ENCODE measurements around the gene MMP15. TPM values are rescaled to one million over a fixed set of nuclear protein-coding genes. Genes with fewer than 3 reads are reported as not detected.

The MMP15 gene
- total RNA-seq, 1 experiment from 2014 or later: 4.5 TPM

DNA sequence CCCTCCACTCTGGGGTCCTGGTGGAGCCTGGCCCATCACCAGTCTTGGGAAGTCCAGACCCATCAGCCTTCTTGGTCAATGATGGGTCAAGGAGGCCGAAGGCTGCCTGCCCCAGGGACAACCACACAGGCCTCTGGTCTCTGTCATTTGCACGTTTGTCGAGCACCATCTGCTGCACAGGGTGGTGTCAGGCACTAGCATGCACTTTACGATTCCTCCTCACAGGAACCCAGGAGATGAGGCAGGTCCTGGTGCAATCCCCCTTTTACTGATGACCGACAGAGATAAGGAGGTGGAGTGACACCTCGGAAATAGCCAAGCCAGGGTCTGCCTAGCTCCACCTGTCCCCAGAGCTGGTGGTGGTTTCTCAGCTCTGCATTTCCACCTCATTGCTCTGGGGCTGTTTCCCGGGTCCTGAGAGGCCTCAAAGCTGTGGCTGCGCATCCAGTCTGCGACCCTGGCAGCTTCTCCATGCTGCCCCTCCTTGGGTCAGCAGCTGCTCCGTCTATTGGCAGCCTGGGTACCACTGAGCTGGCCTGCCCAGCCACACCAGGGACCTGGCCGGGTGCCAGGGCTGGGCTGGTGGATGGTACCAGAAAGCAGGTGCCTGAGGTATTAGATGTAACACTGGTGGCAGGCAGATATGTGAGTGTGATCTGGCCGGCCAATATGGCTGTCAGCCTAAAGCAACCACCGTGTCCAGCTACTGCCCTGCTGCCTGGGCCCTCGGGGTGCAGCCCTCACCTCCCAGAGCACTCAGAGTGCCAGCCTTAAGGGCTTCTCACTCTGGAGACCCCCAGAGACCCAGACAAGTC is 10.0 kb downstream of the MMP15 start:
- intact Hi-C loops (cut with micrococcal nuclease; ENCODE audit: unreplicated experiment): no loop called here

DNA sequence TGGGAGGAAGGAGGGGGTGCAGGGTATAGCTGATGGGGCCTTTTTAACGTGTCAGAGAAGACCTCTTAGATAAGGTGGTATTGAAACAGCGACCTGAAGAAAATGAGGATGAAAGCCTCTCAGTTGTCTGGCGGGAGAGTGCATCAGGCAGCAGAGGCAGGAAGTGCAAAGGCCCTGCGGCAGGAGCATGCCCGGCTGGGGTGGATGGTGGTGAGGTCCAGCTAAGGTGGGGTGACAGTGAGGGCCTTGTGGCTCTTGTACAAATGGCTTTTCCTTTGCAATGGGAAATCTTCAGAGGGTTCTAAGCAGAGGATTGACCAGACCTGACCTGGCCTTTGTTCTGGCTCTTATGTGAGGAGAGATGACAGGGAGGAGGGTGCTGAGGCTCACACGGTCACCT is 11.4 kb downstream of the MMP15 start:
- DNase-seq (ENCODE audit: low spot score): no peak
- ChIA-PET CTCF (no interaction called here), POLR2A (ENCODE audit: low non-redundant PET) (no interaction called here)
- H3K4me1 ChIP-seq (ENCODE audit: insufficient read depth, low read length, poor library complexity, severe bottlenecking): no peaks in the 10 kb centered on the region
- TF ChIP-seq, protein P1, sequence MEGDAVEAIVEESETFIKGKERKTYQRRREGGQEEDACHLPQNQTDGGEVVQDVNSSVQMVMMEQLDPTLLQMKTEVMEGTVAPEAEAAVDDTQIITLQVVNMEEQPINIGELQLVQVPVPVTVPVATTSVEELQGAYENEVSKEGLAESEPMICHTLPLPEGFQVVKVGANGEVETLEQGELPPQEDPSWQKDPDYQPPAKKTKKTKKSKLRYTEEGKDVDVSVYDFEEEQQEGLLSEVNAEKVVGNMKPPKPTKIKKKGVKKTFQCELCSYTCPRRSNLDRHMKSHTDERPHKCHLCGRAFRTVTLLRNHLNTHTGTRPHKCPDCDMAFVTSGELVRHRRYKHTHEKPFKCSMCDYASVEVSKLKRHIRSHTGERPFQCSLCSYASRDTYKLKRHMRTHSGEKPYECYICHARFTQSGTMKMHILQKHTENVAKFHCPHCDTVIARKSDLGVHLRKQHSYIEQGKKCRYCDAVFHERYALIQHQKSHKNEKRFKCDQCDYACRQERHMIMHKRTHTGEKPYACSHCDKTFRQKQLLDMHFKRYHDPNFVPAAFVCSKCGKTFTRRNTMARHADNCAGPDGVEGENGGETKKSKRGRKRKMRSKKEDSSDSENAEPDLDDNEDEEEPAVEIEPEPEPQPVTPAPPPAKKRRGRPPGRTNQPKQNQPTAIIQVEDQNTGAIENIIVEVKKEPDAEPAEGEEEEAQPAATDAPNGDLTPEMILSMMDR (conservative IDR thresholded peaks at IDR 0.05; ENCODE audit: low read depth, low read length): no peak
- no peak for TF ChIP-seq EZH2 (IDR thresholded peaks at IDR 0.05; ENCODE audit: borderline replicate concordance, low read depth, low read length, poor library complexity, severe bottlenecking)
- BruUV-seq (replicated peaks): no TSS peak
- no peak overlapping the region for H3K4me3 ChIP-seq (ENCODE audit: low read depth, low read length, poor library complexity, severe bottlenecking)
- intact Hi-C loops (cut with micrococcal nuclease; ENCODE audit: unreplicated experiment): no loop called here
- no peaks in the 10 kb centered on the region for H3K9me3 ChIP-seq (ENCODE audit: low read depth, low read length, poor library complexity, severe bottlenecking)
- no peaks in the 10 kb centered on the region for H3K27me3 ChIP-seq (replicated peaks; ENCODE audit: insufficient read depth, low read depth, low read length, poor library complexity)
- H3K36me3 ChIP-seq (ENCODE audit: insufficient read depth, low read length, poor library complexity, severe bottlenecking): no peaks in the 10 kb centered on the region
- no peak overlapping the region for H3K27ac ChIP-seq (ENCODE audit: low read depth, low read length, poor library complexity, severe bottlenecking)

More for the DNA sequence above, 10.0 kb downstream of the MMP15 start:
- Histone ChIP-seq H3K4me1 (ENCODE audit: insufficient read depth, low read length, poor library complexity, severe bottlenecking) (no peaks in the 10 kb centered on the region), H3K27ac (ENCODE audit: low read depth, low read length, poor library complexity, severe bottlenecking) (no peak overlapping the region), H3K4me3 (ENCODE audit: low read depth, low read length, poor library complexity, severe bottlenecking) (no peak overlapping the region), H3K9me3 (ENCODE audit: low read depth, low read length, poor library complexity, severe bottlenecking) (no peaks in the 10 kb centered on the region), H3K27me3 (replicated peaks; ENCODE audit: insufficient read depth, low read depth, low read length, poor library complexity) (no peaks in the 10 kb centered on the region), H3K36me3 (ENCODE audit: insufficient read depth, low read length, poor library complexity, severe bottlenecking) (no peaks in the 10 kb centered on the region)
- DNase-seq (ENCODE audit: low spot score): no peak
- no TSS peak for BruUV-seq (replicated peaks)
- CTCF ChIA-PET: interaction anchor here (1.1 kb wide), 1 partner anchor 116 kb away, joined by 5 read pairs; no protein-coding TSS in a partner anchor
- TF ChIP-seq EZH2 (IDR thresholded peaks at IDR 0.05; ENCODE audit: borderline replicate concordance, low read depth, low read length, poor library complexity, severe bottlenecking): no peak
- TF ChIP-seq, protein P1 (conservative IDR thresholded peaks at IDR 0.05; ENCODE audit: low read depth, low read length): no peak
- POLR2A ChIA-PET (ENCODE audit: low non-redundant PET): no interaction called here

DNA sequence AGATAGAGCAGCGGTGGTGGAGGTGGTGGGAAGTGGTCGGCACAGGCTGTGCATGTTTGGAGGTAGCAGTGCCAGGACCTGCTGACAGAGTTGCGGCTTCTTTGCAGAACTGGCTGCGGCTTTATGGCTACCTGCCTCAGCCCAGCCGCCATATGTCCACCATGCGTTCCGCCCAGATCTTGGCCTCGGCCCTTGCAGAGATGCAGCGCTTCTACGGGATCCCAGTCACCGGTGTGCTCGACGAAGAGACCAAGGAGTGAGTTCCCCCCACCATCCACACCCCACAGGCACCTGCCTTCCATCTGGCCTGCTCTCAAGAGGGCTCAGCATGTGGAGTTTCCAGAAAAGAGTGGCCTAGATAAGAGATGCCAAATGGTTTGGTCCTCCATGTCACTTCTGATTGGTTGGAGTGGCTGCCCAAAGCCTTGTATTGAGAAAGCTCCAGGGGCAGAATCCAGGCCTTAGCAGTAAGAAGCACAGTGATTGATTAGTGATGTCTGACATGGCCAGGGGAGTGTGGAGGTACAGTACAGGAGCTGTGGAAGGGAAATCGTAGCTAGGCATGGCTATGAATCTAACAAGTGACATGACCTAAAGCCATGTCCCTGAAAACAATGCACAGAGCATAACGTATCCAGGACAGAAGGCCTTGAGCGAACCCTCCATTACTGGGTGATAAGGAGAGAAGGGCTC is 12.0 kb downstream of the MMP15 start:
- intact Hi-C loops (cut with micrococcal nuclease; ENCODE audit: unreplicated experiment): no loop called here
- Histone ChIP-seq H3K27ac (ENCODE audit: low read depth, low read length, poor library complexity, severe bottlenecking) (no peak overlapping the region), H3K4me1 (ENCODE audit: insufficient read depth, low read length, poor library complexity, severe bottlenecking) (no peaks in the 10 kb centered on the region), H3K36me3 (ENCODE audit: insufficient read depth, low read length, poor library complexity, severe bottlenecking) (no peaks in the 10 kb centered on the region), H3K9me3 (ENCODE audit: low read depth, low read length, poor library complexity, severe bottlenecking) (no peaks in the 10 kb centered on the region), H3K27me3 (replicated peaks; ENCODE audit: insufficient read depth, low read depth, low read length, poor library complexity) (no peaks in the 10 kb centered on the region), H3K4me3 (ENCODE audit: low read depth, low read length, poor library complexity, severe bottlenecking) (no peak overlapping the region)
- no peak for TF ChIP-seq EZH2 (IDR thresholded peaks at IDR 0.05; ENCODE audit: borderline replicate concordance, low read depth, low read length, poor library complexity, severe bottlenecking)
- TF ChIP-seq, protein P1 (conservative IDR thresholded peaks at IDR 0.05; ENCODE audit: low read depth, low read length): no peak
- no TSS peak for BruUV-seq (replicated peaks)
- ChIA-PET POLR2A (ENCODE audit: low non-redundant PET) (no interaction called here), CTCF (no interaction called here)
- DNase-seq (ENCODE audit: low spot score): no peak
